ENCODE measurements around the gene SOCS4.
A peak's percentile ranks its signal among the peaks of the same experiment; 100 is the strongest.
"Not testable (repeated sequence)": the region's sequence is repeated elsewhere in the genome, so short reads cannot be mapped to it uniquely, and the experiment has no call there.

Gene SOCS4

DNA sequence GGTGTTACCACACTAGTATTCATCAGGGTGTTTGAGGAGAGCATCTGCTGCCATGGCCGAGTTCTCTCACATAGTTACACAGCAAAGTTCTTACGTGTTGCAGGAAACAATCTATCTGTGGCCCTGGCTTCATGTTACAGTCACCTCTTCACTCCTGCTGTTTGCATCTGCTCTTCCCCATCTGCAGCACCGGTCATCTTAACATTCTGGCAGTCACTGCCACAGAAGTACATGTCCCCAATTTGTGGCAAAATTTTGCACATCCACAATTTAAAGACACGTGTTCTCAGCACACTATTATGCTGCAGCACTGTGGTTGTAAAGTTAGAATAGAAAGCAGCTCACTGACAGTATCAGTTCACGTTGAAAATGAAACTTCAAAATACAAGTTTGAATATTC lies 47.6 kb downstream of the SOCS4 start:
- no peak; the same call in 1 of the 2 replicates for TF ChIP-seq POLR2A (IDR thresholded peaks at IDR 0.05; ENCODE audit: low read depth, low read length)
- no peak for TF ChIP-seq POLR2AphosphoS5 (IDR thresholded peaks at IDR 0.05; ENCODE audit: low read depth, low read length)
- no peak for DNase-seq (ENCODE audit: insufficient read length)
- FAIRE-seq, result peak; percentile 92

DNA sequence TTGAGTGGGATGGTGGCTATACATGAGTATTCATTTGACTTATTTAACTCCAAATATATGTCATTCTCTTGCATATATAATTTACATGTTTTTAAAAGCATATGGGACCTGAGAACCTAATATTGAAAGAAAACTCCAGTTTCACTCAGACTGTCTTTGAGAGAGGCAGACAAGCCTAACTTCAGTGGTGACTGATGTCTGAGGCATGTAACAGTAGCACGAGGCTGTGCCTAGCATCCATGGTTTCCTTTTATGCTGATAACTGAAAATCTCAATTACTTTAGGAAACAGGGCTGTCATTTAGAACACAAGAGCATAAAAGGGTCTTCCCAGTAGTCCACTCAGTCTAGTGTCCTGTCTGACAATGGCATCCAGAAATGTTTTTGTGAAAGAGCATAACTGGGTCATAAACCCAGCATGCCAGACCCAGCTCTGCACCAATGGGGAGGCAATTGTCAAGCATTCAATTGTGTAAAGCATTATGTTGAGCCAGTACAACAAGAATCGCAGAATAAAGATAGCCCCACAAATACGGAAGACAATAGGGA lies 48.7 kb downstream of the SOCS4 start:
- FAIRE-seq, result peak; percentile 77
- DNase-seq (ENCODE audit: insufficient read length), result no peak
- TF ChIP-seq POLR2A (IDR thresholded peaks at IDR 0.05; ENCODE audit: low read depth, low read length) (no peak), TAF1 (IDR thresholded peaks at IDR 0.05; ENCODE audit: borderline replicate concordance, low read depth, low read length) (no peak), POLR2AphosphoS5 (IDR thresholded peaks at IDR 0.05; ENCODE audit: low read depth, low read length) (no peak)

DNA sequence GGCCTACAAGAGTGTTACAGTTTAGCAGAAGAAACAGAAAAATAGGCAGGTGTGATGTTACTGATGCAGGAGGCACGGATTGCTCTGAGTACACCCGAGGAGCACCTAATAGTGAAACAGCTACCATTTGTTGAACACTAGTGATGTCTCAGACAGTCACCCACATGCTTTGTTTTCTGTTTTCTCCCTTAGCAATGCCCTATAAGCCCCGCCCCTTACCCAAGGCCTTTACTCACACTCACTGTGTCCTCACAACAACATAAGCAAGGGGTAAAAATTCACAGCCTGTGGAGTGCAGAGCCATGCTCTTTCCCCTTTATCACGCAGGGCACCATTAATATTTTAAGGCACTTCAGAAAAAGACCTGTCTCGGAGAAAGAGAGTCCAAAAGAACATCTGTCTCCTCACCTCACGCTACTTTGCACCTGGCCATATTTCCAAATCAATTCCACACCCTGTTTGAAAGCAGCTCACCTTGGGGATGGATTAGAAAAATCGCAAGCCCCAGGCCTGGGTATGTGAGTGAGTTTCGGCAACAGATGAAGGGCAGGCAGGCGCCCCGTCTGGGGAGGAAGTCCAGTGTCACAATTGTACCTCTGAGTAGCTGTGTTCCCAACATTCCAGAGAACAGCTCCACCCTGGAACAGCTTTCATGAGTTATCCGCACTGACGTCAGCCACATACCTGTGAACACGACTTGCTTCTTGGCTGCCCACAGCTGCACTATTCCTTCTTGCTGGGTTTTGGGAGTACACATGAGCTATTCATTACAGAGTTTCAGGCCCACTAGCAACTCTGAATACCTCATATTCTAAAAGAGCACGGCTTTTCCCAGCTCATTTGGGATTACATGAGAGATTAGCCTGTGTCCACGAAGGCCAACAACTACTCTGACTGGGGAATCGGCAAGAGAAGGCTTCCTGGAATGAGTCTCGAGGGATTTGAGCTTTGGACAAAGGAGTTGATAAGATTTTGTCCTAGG lies 50.4 kb downstream of the SOCS4 start:
- FAIRE-seq, result peak; percentile 33
- TF ChIP-seq POLR2A (IDR thresholded peaks at IDR 0.05; ENCODE audit: low read depth, low read length) (no peak), TAF1 (IDR thresholded peaks at IDR 0.05; ENCODE audit: borderline replicate concordance, low read depth, low read length) (no peak), POLR2AphosphoS5 (IDR thresholded peaks at IDR 0.05; ENCODE audit: low read depth, low read length) (no peak)
- DNase-seq (ENCODE audit: insufficient read length), result no peak

DNA sequence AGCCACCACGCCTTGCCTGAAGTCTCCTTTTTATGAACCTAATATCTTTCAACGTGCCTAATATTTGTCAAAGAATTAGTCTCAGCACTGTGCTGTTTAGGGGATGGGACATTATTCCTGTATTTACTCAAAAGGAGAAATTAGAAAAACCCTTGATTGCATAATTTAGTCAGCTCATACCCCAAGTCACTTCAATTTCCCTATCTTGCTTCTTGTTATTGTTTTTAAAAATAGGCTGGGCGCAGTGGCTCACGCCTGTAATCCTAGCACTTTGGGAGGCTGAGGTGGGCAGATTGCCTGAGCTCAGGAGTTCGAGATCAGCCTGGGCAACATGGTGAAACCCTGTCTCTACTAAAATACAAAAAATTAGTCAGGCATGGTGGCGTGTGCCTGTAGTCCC lies 52.9 kb downstream of the SOCS4 start:
- FAIRE-seq; DNase-seq (ENCODE audit: insufficient read length): not testable (repeated sequence)

GRCh38 chr14:55084401-55085059 lies 57.5 kb downstream of the SOCS4 start:
- no peak for FAIRE-seq
- no peak for DNase-seq (ENCODE audit: insufficient read length)
- TF ChIP-seq POLR2AphosphoS5 (IDR thresholded peaks at IDR 0.05; ENCODE audit: low read depth, low read length), result no peak
- no peak for TF ChIP-seq TAF1 (IDR thresholded peaks at IDR 0.05; ENCODE audit: borderline replicate concordance, low read depth, low read length)
- no peak for TF ChIP-seq POLR2A (IDR thresholded peaks at IDR 0.05; ENCODE audit: low read depth, low read length)

- DNase-seq (ENCODE audit: insufficient read length), result no peak
- no peak for FAIRE-seq
- TF ChIP-seq TAF1 (IDR thresholded peaks at IDR 0.05; ENCODE audit: borderline replicate concordance, low read depth, low read length), result no peak
- TF ChIP-seq POLR2A (IDR thresholded peaks at IDR 0.05; ENCODE audit: low read depth, low read length), result no peak
- no peak for TF ChIP-seq POLR2AphosphoS5 (IDR thresholded peaks at IDR 0.05; ENCODE audit: low read depth, low read length)
Measured at GRCh38 chr14:55085060-55085660, 58.1 kb downstream of the SOCS4 start.

- FAIRE-seq, result no peak
- TF ChIP-seq TAF1 (IDR thresholded peaks at IDR 0.05; ENCODE audit: borderline replicate concordance, low read depth, low read length) (no peak), POLR2A (IDR thresholded peaks at IDR 0.05; ENCODE audit: low read depth, low read length) (no peak), POLR2AphosphoS5 (IDR thresholded peaks at IDR 0.05; ENCODE audit: low read depth, low read length) (no peak)
- no peak for DNase-seq (ENCODE audit: insufficient read length)
Measured at GRCh38 chr14:55086938-55087337, 59.9 kb downstream of the SOCS4 start.

DNA sequence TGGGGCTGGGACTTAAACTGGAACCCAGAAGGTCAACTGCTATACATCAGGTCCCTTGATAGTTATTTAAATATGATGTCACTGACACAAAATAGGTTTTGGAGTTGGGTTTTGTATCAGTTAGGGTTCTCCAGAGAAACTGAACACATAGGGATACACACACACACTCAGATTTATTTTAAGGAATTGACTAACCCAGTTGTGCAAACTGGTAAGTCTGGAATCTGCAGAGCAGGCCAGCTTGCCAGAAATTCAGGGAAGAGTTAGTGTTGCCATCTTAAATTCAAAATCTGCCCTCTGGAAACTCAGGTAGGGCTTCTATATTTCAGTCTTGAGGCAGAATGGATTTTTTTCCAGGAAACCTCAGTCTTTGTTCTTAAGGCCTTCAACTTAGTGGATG lies 61.3 kb downstream of the SOCS4 start:
- FAIRE-seq, result no peak

GRCh38 chr14:55092341-55092740 lies 65.3 kb downstream of the SOCS4 start:
- TF ChIP-seq TAF1 (IDR thresholded peaks at IDR 0.05; ENCODE audit: borderline replicate concordance, low read depth, low read length) (no peak), POLR2AphosphoS5 (IDR thresholded peaks at IDR 0.05; ENCODE audit: low read depth, low read length) (no peak), POLR2A (IDR thresholded peaks at IDR 0.05; ENCODE audit: low read depth, low read length) (no peak)
- FAIRE-seq (no peak), DNase-seq (ENCODE audit: insufficient read length) (no peak)

More for the DNA sequence above, 61.3 kb downstream of the SOCS4 start:
- TF ChIP-seq TAF1 (IDR thresholded peaks at IDR 0.05; ENCODE audit: borderline replicate concordance, low read depth, low read length), result no peak
- no peak for TF ChIP-seq POLR2A (IDR thresholded peaks at IDR 0.05; ENCODE audit: low read depth, low read length)
- TF ChIP-seq POLR2AphosphoS5 (IDR thresholded peaks at IDR 0.05; ENCODE audit: low read depth, low read length), result no peak
- no peak for DNase-seq (ENCODE audit: insufficient read length)

DNA sequence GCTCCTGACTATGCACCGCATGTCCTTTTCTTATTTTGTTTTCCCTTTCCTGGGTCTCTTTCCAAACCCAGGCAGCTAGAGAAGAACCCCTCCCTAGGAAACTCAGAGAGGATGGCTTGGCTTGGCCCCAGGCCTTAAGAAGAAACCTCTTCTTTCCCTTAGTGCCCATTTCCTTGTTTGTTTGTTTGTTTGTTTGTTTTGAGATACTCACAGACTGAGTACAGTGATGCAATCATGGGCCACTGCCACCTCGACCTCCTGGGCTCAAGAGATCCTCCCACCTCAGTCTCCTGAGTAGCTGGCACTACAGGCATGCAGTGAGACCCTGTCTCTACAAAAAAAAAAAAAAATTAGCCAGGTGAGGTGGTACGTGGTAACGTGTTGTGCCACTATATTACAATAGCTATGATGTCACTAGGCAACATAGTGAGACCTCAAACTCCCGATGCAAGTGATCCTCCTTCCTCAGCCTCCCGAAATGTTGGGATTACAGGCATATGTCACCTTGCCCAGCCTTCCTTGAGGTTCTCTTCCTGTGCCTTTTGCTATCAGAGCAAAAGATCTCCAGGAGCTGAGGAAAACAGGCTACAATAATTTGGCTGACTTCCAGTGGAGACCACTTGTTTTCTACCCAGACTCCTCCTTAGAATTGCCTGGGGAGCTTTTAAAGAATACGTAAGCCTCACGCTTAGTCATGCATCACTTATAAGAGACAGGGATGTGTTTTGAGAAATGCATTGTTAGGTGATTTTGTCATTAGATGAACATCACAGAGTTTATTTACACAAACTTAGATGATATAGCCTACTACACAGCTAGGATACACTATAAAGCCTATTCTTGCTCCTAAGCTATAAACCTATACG lies 67.5 kb downstream of the SOCS4 start:
- TF ChIP-seq POLR2AphosphoS5 (IDR thresholded peaks at IDR 0.05; ENCODE audit: low read depth, low read length), result no peak
- TF ChIP-seq TAF1 (IDR thresholded peaks at IDR 0.05; ENCODE audit: borderline replicate concordance, low read depth, low read length), result no peak
- no peak for TF ChIP-seq POLR2A (IDR thresholded peaks at IDR 0.05; ENCODE audit: low read depth, low read length)
- DNase-seq (ENCODE audit: insufficient read length), result no peak
- FAIRE-seq, result no peak

Measured in GM12892 (cell line).